H7 (cell line): ENCODE results near the gene HECW1. TPM values are rescaled to one million over a fixed set of nuclear protein-coding genes. Genes with fewer than 3 reads are reported as not detected.

Experiments used
- DNase-seq: peaks from one replicate; pipeline ENCODE4 v3.0.0; 2012
- H3K27me3 ChIP-seq: 2 replicates; pipeline ENCODE4 v1.6.0; 2011; ENCODE audit warnings: mild to moderate bottlenecking, low read length; ENCODE audit not compliant: control insufficient read depth, insufficient read depth
- H3K36me3 ChIP-seq: replicated peaks from 2 replicates; pipeline ENCODE4 v1.5.1; 2011; ENCODE audit warnings: low read length; ENCODE audit not compliant: control insufficient read depth, insufficient read depth
- H3K4me3 ChIP-seq: 2 replicates; pipeline ENCODE4 v1.5.1; 2011; ENCODE audit warnings: low read depth, mild to moderate bottlenecking, control low read depth, low read length, moderate library complexity; ENCODE audit not compliant: insufficient read depth
- total RNA-seq: library from RNA; depleted of rRNA; stranded (reverse); fragments of >200 nt; shearing (Covaris generic); gene quantifications from 2 replicates; pipeline ENCODE4 v1.2.3, GENCODE V29; 2014

The HECW1 gene
- total RNA-seq, 1 experiment from 2014 or later, result 4.3 TPM

- H3K4me3 ChIP-seq, result no peak overlapping the region
- DNase-seq, result no peak
- H3K36me3 ChIP-seq, result no peaks in the 10 kb centered on the region
- H3K27me3 ChIP-seq, result no peaks in the 10 kb centered on the region
These were observed 337.1 kb downstream of the HECW1 start for GRCh38 chr7:43449577-43449976.

GRCh38 chr7:43450894-43451293 is 338.4 kb downstream of the HECW1 start:
- Histone ChIP-seq H3K4me3 (no peak overlapping the region), H3K36me3 (no peaks in the 10 kb centered on the region), H3K27me3 (no peaks in the 10 kb centered on the region)
- DNase-seq, result no peak

GRCh38 chr7:43454936-43455518 is 342.6 kb downstream of the HECW1 start:
- DNase-seq, result peak; percentile 62
- Histone ChIP-seq H3K27me3 (no peaks in the 10 kb centered on the region), H3K4me3 (no peak overlapping the region), H3K36me3 (no peaks in the 10 kb centered on the region)

- Histone ChIP-seq H3K36me3 (no peaks in the 10 kb centered on the region), H3K27me3 (no peaks in the 10 kb centered on the region)
- peak; percentile 41 for DNase-seq
These were observed 343.8 kb downstream of the HECW1 start for GRCh38 chr7:43456200-43456599.

GRCh38 chr7:43458330-43459018 is 346.0 kb downstream of the HECW1 start:
- Histone ChIP-seq H3K27me3 (no peaks in the 10 kb centered on the region), H3K4me3 (no peak overlapping the region), H3K36me3 (no peaks in the 10 kb centered on the region)
- DNase-seq, result no peak

More at GRCh38 chr7:43456200-43456599, 343.8 kb downstream of the HECW1 start:
- no peak overlapping the region for H3K4me3 ChIP-seq

- no peak for DNase-seq
- no peaks in the 10 kb centered on the region for H3K36me3 ChIP-seq
- no peaks in the 10 kb centered on the region for H3K27me3 ChIP-seq
- no peak overlapping the region for H3K4me3 ChIP-seq
These were observed 346.5 kb downstream of the HECW1 start for GRCh38 chr7:43459019-43459337.

- DNase-seq, result no peak
- H3K36me3 ChIP-seq, result no peaks in the 10 kb centered on the region
These were observed 348.4 kb downstream of the HECW1 start for GRCh38 chr7:43460733-43461348.

GRCh38 chr7:43461349-43462024 is 349.0 kb downstream of the HECW1 start:
- no peak for DNase-seq
- no peaks in the 10 kb centered on the region for H3K36me3 ChIP-seq
- no peaks in the 10 kb centered on the region for H3K27me3 ChIP-seq
- no peak overlapping the region for H3K4me3 ChIP-seq

More at GRCh38 chr7:43460733-43461348, 348.4 kb downstream of the HECW1 start:
- no peak overlapping the region for H3K4me3 ChIP-seq
- no peaks in the 10 kb centered on the region for H3K27me3 ChIP-seq

GRCh38 chr7:43462836-43463235 is 350.4 kb downstream of the HECW1 start:
- no peaks in the 10 kb centered on the region for H3K36me3 ChIP-seq

GRCh38 chr7:43463401-43463980 is 351.0 kb downstream of the HECW1 start:
- DNase-seq, result peak; percentile 58
- Histone ChIP-seq H3K36me3 (no peaks in the 10 kb centered on the region), H3K4me3 (no peak overlapping the region), H3K27me3 (no peaks in the 10 kb centered on the region)

More at GRCh38 chr7:43462836-43463235, 350.4 kb downstream of the HECW1 start:
- no peaks in the 10 kb centered on the region for H3K27me3 ChIP-seq
- no peak for DNase-seq
- no peak overlapping the region for H3K4me3 ChIP-seq

- Histone ChIP-seq H3K27me3 (no peaks in the 10 kb centered on the region), H3K4me3 (no peak overlapping the region), H3K36me3 (no peaks in the 10 kb centered on the region)
- DNase-seq, result no peak
These were observed 353.4 kb downstream of the HECW1 start for GRCh38 chr7:43465581-43466554.

GRCh38 chr7:43467406-43467805 is 355.0 kb downstream of the HECW1 start:
- H3K27me3 ChIP-seq, result no peaks in the 10 kb centered on the region
- no peak overlapping the region for H3K4me3 ChIP-seq
- no peak for DNase-seq
- no peaks in the 10 kb centered on the region for H3K36me3 ChIP-seq

- no peaks in the 10 kb centered on the region for H3K36me3 ChIP-seq
- no peaks in the 10 kb centered on the region for H3K27me3 ChIP-seq
- DNase-seq, result no peak
These were observed 355.4 kb downstream of the HECW1 start for GRCh38 chr7:43467846-43468245.

GRCh38 chr7:43469051-43469450 is 356.6 kb downstream of the HECW1 start:
- no peak for DNase-seq
- no peaks in the 10 kb centered on the region for H3K27me3 ChIP-seq
- no peaks in the 10 kb centered on the region for H3K36me3 ChIP-seq
- H3K4me3 ChIP-seq, result no peak overlapping the region

More at GRCh38 chr7:43467846-43468245, 355.4 kb downstream of the HECW1 start:
- H3K4me3 ChIP-seq, result no peak overlapping the region
